ENCODE results near the gene PRKG2.

The PRKG2 gene

GRCh38 chr4:81062001-81062400, 153.0 kb downstream of the PRKG2 start:
- Histone ChIP-seq H3K4me1 (ENCODE audit: control insufficient read depth, insufficient read depth, low read length) (no peaks in the 10 kb centered on the region), H3K27ac (ENCODE audit: low read depth, low read length) (no peak overlapping the region), H3K36me3 (ENCODE audit: control insufficient read depth, insufficient read depth, low read length) (no peaks in the 10 kb centered on the region), H3K27me3 (ENCODE audit: control insufficient read depth, insufficient read depth, low read length) (no peaks in the 10 kb centered on the region), H3K4me3 (ENCODE audit: low read length) (no peak overlapping the region), H3K9ac (ENCODE audit: low read length) (no peak overlapping the region)

- Histone ChIP-seq H3K9ac (ENCODE audit: low read length) (no peak overlapping the region), H3K4me3 (ENCODE audit: low read length) (no peak overlapping the region), H3K4me1 (ENCODE audit: control insufficient read depth, insufficient read depth, low read length) (no peaks in the 10 kb centered on the region), H3K27ac (ENCODE audit: low read depth, low read length) (no peak overlapping the region), H3K27me3 (ENCODE audit: control insufficient read depth, insufficient read depth, low read length) (no peaks in the 10 kb centered on the region), H3K36me3 (ENCODE audit: control insufficient read depth, insufficient read depth, low read length) (no peaks in the 10 kb centered on the region)
Observed at GRCh38 chr4:81061344-81061730, 153.7 kb downstream of the PRKG2 start.

- H3K36me3 ChIP-seq (ENCODE audit: control insufficient read depth, insufficient read depth, low read length): no peaks in the 10 kb centered on the region
- no peak overlapping the region for H3K9ac ChIP-seq (ENCODE audit: low read length)
- no peaks in the 10 kb centered on the region for H3K4me1 ChIP-seq (ENCODE audit: control insufficient read depth, insufficient read depth, low read length)
- no peaks in the 10 kb centered on the region for H3K27me3 ChIP-seq (ENCODE audit: control insufficient read depth, insufficient read depth, low read length)
- H3K27ac ChIP-seq (ENCODE audit: low read depth, low read length): no peak overlapping the region
- H3K4me3 ChIP-seq (ENCODE audit: low read length): no peak overlapping the region
Observed at GRCh38 chr4:81060587-81061343, 154.3 kb downstream of the PRKG2 start.

GRCh38 chr4:81058621-81059020, 156.4 kb downstream of the PRKG2 start:
- no peak overlapping the region for H3K4me3 ChIP-seq (ENCODE audit: low read length)
- H3K9ac ChIP-seq (ENCODE audit: low read length): no peak overlapping the region
- no peaks in the 10 kb centered on the region for H3K36me3 ChIP-seq (ENCODE audit: control insufficient read depth, insufficient read depth, low read length)
- H3K27ac ChIP-seq (ENCODE audit: low read depth, low read length): no peak overlapping the region
- H3K27me3 ChIP-seq (ENCODE audit: control insufficient read depth, insufficient read depth, low read length): no peaks in the 10 kb centered on the region
- H3K4me1 ChIP-seq (ENCODE audit: control insufficient read depth, insufficient read depth, low read length): no peaks in the 10 kb centered on the region

GRCh38 chr4:81052119-81053068, 162.6 kb downstream of the PRKG2 start:
- Histone ChIP-seq H3K27me3 (ENCODE audit: control insufficient read depth, insufficient read depth, low read length) (no peaks in the 10 kb centered on the region), H3K9ac (ENCODE audit: low read length) (no peak overlapping the region), H3K27ac (ENCODE audit: low read depth, low read length) (no peak overlapping the region), H3K4me3 (ENCODE audit: low read length) (no peak overlapping the region), H3K36me3 (ENCODE audit: control insufficient read depth, insufficient read depth, low read length) (no peaks in the 10 kb centered on the region), H3K4me1 (ENCODE audit: control insufficient read depth, insufficient read depth, low read length) (peaks cover 22% of the 10 kb centered on the region)

GRCh38 chr4:81049907-81050306, 165.1 kb downstream of the PRKG2 start:
- Histone ChIP-seq H3K9ac (ENCODE audit: low read length) (no peak overlapping the region), H3K4me1 (ENCODE audit: control insufficient read depth, insufficient read depth, low read length) (peaks cover 22% of the 10 kb centered on the region), H3K27me3 (ENCODE audit: control insufficient read depth, insufficient read depth, low read length) (no peaks in the 10 kb centered on the region), H3K27ac (ENCODE audit: low read depth, low read length) (peak overlapping the region; percentile 76), H3K4me3 (ENCODE audit: low read length) (no peak overlapping the region), H3K36me3 (ENCODE audit: control insufficient read depth, insufficient read depth, low read length) (no peaks in the 10 kb centered on the region)

- no peaks in the 10 kb centered on the region for H3K36me3 ChIP-seq (ENCODE audit: control insufficient read depth, insufficient read depth, low read length)
- peaks cover 22% of the 10 kb centered on the region for H3K4me1 ChIP-seq (ENCODE audit: control insufficient read depth, insufficient read depth, low read length)
- H3K4me3 ChIP-seq (ENCODE audit: low read length): no peak overlapping the region
- no peaks in the 10 kb centered on the region for H3K27me3 ChIP-seq (ENCODE audit: control insufficient read depth, insufficient read depth, low read length)
- peak overlapping the region; percentile 76 for H3K27ac ChIP-seq (ENCODE audit: low read depth, low read length)
- H3K9ac ChIP-seq (ENCODE audit: low read length): no peak overlapping the region
Observed at GRCh38 chr4:81049330-81049729, 165.7 kb downstream of the PRKG2 start.

- H3K36me3 ChIP-seq (ENCODE audit: control insufficient read depth, insufficient read depth, low read length): no peaks in the 10 kb centered on the region
- no peak overlapping the region for H3K27ac ChIP-seq (ENCODE audit: low read depth, low read length)
- H3K9ac ChIP-seq (ENCODE audit: low read length): no peak overlapping the region
- no peak overlapping the region for H3K4me3 ChIP-seq (ENCODE audit: low read length)
- H3K4me1 ChIP-seq (ENCODE audit: control insufficient read depth, insufficient read depth, low read length): peaks cover 9% of the 10 kb centered on the region
- no peaks in the 10 kb centered on the region for H3K27me3 ChIP-seq (ENCODE audit: control insufficient read depth, insufficient read depth, low read length)
Observed at GRCh38 chr4:81042578-81043365, 172.2 kb downstream of the PRKG2 start.

GRCh38 chr4:81040012-81040659, 174.9 kb downstream of the PRKG2 start:
- Histone ChIP-seq H3K27me3 (ENCODE audit: control insufficient read depth, insufficient read depth, low read length) (no peaks in the 10 kb centered on the region), H3K4me3 (ENCODE audit: low read length) (no peak overlapping the region), H3K9ac (ENCODE audit: low read length) (no peak overlapping the region), H3K36me3 (ENCODE audit: control insufficient read depth, insufficient read depth, low read length) (no peaks in the 10 kb centered on the region), H3K4me1 (ENCODE audit: control insufficient read depth, insufficient read depth, low read length) (peaks cover 11% of the 10 kb centered on the region), H3K27ac (ENCODE audit: low read depth, low read length) (peak overlapping the region; percentile 46)

- Histone ChIP-seq H3K4me1 (ENCODE audit: control insufficient read depth, insufficient read depth, low read length) (peaks cover 11% of the 10 kb centered on the region), H3K27ac (ENCODE audit: low read depth, low read length) (peak overlapping the region; percentile 46)
Observed at GRCh38 chr4:81039351-81039972, 175.6 kb downstream of the PRKG2 start.

GRCh38 chr4:81038636-81039350, 176.2 kb downstream of the PRKG2 start:
- Histone ChIP-seq H3K36me3 (ENCODE audit: control insufficient read depth, insufficient read depth, low read length) (no peaks in the 10 kb centered on the region), H3K9ac (ENCODE audit: low read length) (no peak overlapping the region), H3K4me1 (ENCODE audit: control insufficient read depth, insufficient read depth, low read length) (peaks cover 11% of the 10 kb centered on the region), H3K4me3 (ENCODE audit: low read length) (no peak overlapping the region), H3K27me3 (ENCODE audit: control insufficient read depth, insufficient read depth, low read length) (no peaks in the 10 kb centered on the region), H3K27ac (ENCODE audit: low read depth, low read length) (no peak overlapping the region)

More at GRCh38 chr4:81039351-81039972, 175.6 kb downstream of the PRKG2 start:
- Histone ChIP-seq H3K4me3 (ENCODE audit: low read length) (no peak overlapping the region), H3K9ac (ENCODE audit: low read length) (no peak overlapping the region), H3K36me3 (ENCODE audit: control insufficient read depth, insufficient read depth, low read length) (no peaks in the 10 kb centered on the region), H3K27me3 (ENCODE audit: control insufficient read depth, insufficient read depth, low read length) (no peaks in the 10 kb centered on the region)

Data from rectal smooth muscle tissue (tissue), 1 donor.